BJ (cell line): ENCODE data around the gene RNF44. TPM values are rescaled to one million over a fixed set of nuclear protein-coding genes. Genes with fewer than 3 reads are reported as not detected.

Experiments
- CTCF ChIA-PET: fragments of 350-600 bp; formaldehyde crosslinking; extraction: SDS; loops from one replicate; lab custom pipeline; 2021; ENCODE audit warnings: antibody characterized with exemption, inconsistent platforms; lab: Yijun Ruan, JAX
- POLR2A ChIA-PET: fragments of 300-600 bp; sonication (Branson Sonifier 250); formaldehyde crosslinking; extraction: SDS; loops from one replicate; lab custom pipeline; 2021; ENCODE audit warnings: antibody characterized with exemption; lab: Charles Lee
- DNase-seq: peaks from one replicate; pipeline ENCODE4 v3.0.0-alpha.2; 2011; ENCODE audit warnings: low read depth
- H3K27me3 ChIP-seq: 2 replicates; pipeline ENCODE4 v1.6.0; 2011; ENCODE audit warnings: low read length; ENCODE audit not compliant: control insufficient read depth, insufficient read depth
- H3K36me3 ChIP-seq: 2 replicates; pipeline ENCODE4 v1.5.1; 2011; ENCODE audit warnings: low read length; ENCODE audit not compliant: control insufficient read depth, insufficient read depth
- H3K4me3 ChIP-seq: 2 replicates; pipeline ENCODE4 v1.5.1; 2011; ENCODE audit warnings: low read depth, mild to moderate bottlenecking, control low read depth, low read length
- polyA plus RNA-seq: library from polyadenylated mRNA; depleted of rRNA; stranded (reverse); fragments of >200 nt; gene quantifications from 2 replicates; pipeline ENCODE4 v1.2.3, GENCODE V29; 2011
- TF ChIP-seq, protein P1 (sequence below): IDR thresholded peaks from 2 replicates; pipeline ENCODE4 v1.5.1; 2011; ENCODE audit warnings: low read depth, mild to moderate bottlenecking, control low read depth, inconsistent platforms, low read length, moderate library complexity; ENCODE audit not compliant: insufficient read depth

The RNF44 gene
- polyA plus RNA-seq, 1 experiment: 6.0 TPM

- no peaks in the 10 kb centered on the region; the same call in 1 of the 2 replicates for H3K27me3 ChIP-seq
- H3K36me3 ChIP-seq: no peaks in the 10 kb centered on the region
- no peak for DNase-seq
- ChIA-PET CTCF (interaction anchor here (1.2 to 2.4 kb wide), 3 partner anchors 10 to 69 kb away, joined by 4 to 7 read pairs (median 7); partner anchors contain the start of gene TSPAN17), POLR2A (no interaction called here)
- TF ChIP-seq, protein P1, sequence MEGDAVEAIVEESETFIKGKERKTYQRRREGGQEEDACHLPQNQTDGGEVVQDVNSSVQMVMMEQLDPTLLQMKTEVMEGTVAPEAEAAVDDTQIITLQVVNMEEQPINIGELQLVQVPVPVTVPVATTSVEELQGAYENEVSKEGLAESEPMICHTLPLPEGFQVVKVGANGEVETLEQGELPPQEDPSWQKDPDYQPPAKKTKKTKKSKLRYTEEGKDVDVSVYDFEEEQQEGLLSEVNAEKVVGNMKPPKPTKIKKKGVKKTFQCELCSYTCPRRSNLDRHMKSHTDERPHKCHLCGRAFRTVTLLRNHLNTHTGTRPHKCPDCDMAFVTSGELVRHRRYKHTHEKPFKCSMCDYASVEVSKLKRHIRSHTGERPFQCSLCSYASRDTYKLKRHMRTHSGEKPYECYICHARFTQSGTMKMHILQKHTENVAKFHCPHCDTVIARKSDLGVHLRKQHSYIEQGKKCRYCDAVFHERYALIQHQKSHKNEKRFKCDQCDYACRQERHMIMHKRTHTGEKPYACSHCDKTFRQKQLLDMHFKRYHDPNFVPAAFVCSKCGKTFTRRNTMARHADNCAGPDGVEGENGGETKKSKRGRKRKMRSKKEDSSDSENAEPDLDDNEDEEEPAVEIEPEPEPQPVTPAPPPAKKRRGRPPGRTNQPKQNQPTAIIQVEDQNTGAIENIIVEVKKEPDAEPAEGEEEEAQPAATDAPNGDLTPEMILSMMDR: no peak
- no peak overlapping the region for H3K4me3 ChIP-seq
Observed at GRCh38 chr5:176577312-176578176, 40.3 kb upstream of the RNF44 start.

GRCh38 chr5:176575488-176576422 lies 38.6 kb upstream of the RNF44 start:
- CTCF ChIA-PET: interaction anchor here (1.0 to 3.3 kb wide), 3 partner anchors 8 to 160 kb away, joined by 3 to 18 read pairs (median 8); partner anchors contain the start of gene CLTB
- POLR2A ChIA-PET: no interaction called here
- DNase-seq: no peak
- TF ChIP-seq, protein P1: no peak
- H3K27me3 ChIP-seq: no peaks in the 10 kb centered on the region; the same call in 1 of the 2 replicates
- H3K36me3 ChIP-seq: no peaks in the 10 kb centered on the region
- H3K4me3 ChIP-seq: no peak overlapping the region

DNA sequence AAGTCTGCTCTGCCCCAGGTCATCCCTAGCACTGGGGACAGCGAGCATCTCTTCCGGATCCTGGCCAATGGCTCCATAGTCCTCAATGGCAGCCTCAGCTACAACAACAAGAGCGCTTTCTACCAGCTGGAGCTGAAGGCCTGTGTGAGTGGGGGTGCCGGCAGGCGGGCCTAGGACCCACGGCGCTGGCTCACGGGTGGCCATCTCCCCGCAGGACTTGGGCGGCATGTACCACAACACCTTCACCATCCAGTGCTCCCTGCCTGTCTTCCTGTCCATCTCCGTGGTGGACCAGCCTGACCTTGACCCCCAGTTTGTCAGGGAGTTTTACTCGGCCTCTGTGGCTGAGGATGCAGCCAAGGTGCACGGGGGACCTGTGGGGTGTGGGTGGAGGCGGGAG lies 37.9 kb upstream of the RNF44 start:
- no peaks in the 10 kb centered on the region for H3K27me3 ChIP-seq
- TF ChIP-seq, protein P1: no peak
- CTCF ChIA-PET: interaction anchor here (0.7 to 3.3 kb wide), 8 partner anchors 8 to 159 kb away, joined by 3 to 18 read pairs (median 6); partner anchors contain the start of genes CDHR2 and CLTB
- no peak for DNase-seq
- no peaks in the 10 kb centered on the region for H3K36me3 ChIP-seq
- POLR2A ChIA-PET: no interaction called here
- no peak overlapping the region for H3K4me3 ChIP-seq

GRCh38 chr5:176574297-176574591 lies 37.0 kb upstream of the RNF44 start:
- ChIA-PET CTCF (interaction anchor here (0.8 to 3.3 kb wide), 11 partner anchors 9 to 845 kb away, joined by 3 to 18 read pairs (median 7); partner anchors contain the start of genes CDHR2 and CLTB), POLR2A (no interaction called here)
- DNase-seq: no peak
- no peaks in the 10 kb centered on the region for H3K27me3 ChIP-seq
- TF ChIP-seq, protein P1: no peak
- no peak overlapping the region for H3K4me3 ChIP-seq
- no peaks in the 10 kb centered on the region for H3K36me3 ChIP-seq
